ENCODE measurements around the gene BBS2.

Gene BBS2

DNA sequence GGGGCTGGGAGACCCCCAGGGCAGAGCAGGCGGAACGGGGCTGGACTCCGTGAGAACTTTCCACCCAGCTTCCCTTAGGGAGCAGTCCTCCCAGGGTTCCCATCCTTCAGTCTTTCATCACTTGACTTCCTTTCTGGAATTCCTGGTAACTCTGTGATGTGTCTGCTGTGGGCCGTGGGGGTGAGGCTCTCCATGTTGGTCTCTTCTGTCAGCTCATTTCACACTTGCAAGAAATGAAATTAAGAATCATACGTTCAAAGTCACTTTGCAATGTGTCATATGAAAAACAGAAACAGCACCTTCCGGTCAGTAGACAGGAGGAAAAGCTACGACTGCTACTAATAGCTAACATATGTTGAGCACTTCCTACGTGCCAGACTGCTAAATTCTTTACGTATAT lies 5.4 kb upstream of the BBS2 start:
- H3K4me3 ChIP-seq (ENCODE audit: insufficient read depth, low read depth, low read length), result no peak overlapping the region
- no peaks in the 10 kb centered on the region for H3K36me3 ChIP-seq (ENCODE audit: control insufficient read depth, insufficient read depth, low read length)
- H3K4me1 ChIP-seq (ENCODE audit: control insufficient read depth, insufficient read depth, low read length), result no peaks in the 10 kb centered on the region
- 93 to 94% methylated on average over 7 to 9 of the region's 9 CpGs for WGBS, 2 experiments
- no peak overlapping the region for H3K27ac ChIP-seq (ENCODE audit: insufficient read depth, low read depth, low read length, poor library complexity, severe bottlenecking)
- peaks cover 3% of the 10 kb centered on the region for H3K27me3 ChIP-seq (ENCODE audit: control insufficient read depth, insufficient read depth, low read length, poor library complexity, severe bottlenecking)
- no peaks in the 10 kb centered on the region for H3K9me3 ChIP-seq (ENCODE audit: control insufficient read depth, low read length)

DNA sequence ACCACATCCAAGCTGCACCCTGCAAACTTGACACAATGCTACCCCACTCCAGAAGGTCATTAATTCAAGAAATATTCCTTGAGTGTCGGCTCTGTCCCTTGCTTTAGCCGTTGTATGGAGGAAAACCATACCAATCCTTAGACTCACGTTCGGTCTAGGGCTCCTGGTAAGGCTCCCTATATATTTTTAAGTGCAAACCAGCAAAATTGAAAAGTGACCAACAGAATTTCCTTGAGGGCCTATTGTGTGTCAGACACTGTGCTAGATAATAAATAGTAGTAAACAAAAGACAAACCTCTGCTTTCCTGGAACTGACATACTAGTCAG lies 390 bp upstream of the BBS2 start:
- H3K4me3 ChIP-seq (ENCODE audit: insufficient read depth, low read depth, low read length), result peak overlapping the region; percentile 97
- no peaks in the 10 kb centered on the region for H3K36me3 ChIP-seq (ENCODE audit: control insufficient read depth, insufficient read depth, low read length)
- H3K27me3 ChIP-seq (ENCODE audit: control insufficient read depth, insufficient read depth, low read length, poor library complexity, severe bottlenecking), result no peaks in the 10 kb centered on the region
- H3K4me1 ChIP-seq (ENCODE audit: control insufficient read depth, insufficient read depth, low read length), result peaks cover 4% of the 10 kb centered on the region
- H3K27ac ChIP-seq (ENCODE audit: insufficient read depth, low read depth, low read length, poor library complexity, severe bottlenecking), result no peak overlapping the region
- 55 to 56% methylated on average over 4 of the region's 4 CpGs for WGBS, 2 experiments
- no peaks in the 10 kb centered on the region for H3K9me3 ChIP-seq (ENCODE audit: control insufficient read depth, low read length)

DNA sequence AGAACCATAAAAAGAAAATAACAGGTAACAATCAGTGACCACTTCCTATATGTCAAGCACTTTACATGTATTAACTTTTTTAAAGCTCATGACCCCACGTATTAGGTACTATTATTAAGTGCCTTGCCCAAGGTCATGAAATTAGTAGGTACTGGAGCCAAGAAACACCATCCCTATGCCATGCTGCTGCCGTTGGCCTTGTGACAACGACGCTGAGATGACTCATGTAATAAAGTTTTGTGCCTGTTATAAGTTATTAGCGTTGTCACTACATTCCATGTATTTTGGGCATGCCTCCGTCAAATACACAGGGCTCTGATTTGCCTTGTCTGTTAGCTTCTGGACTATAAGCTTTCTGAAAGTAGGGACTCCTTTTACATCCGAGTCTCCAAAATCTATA lies 1.4 kb downstream of the BBS2 start:
- 97 to 98% methylated on average over 6 to 7 of the region's 7 CpGs for WGBS, 2 experiments
- Histone ChIP-seq H3K4me3 (ENCODE audit: insufficient read depth, low read depth, low read length) (no peak overlapping the region), H3K36me3 (ENCODE audit: control insufficient read depth, insufficient read depth, low read length) (no peaks in the 10 kb centered on the region), H3K27me3 (ENCODE audit: control insufficient read depth, insufficient read depth, low read length, poor library complexity, severe bottlenecking) (no peaks in the 10 kb centered on the region), H3K27ac (ENCODE audit: insufficient read depth, low read depth, low read length, poor library complexity, severe bottlenecking) (no peak overlapping the region), H3K9me3 (ENCODE audit: control insufficient read depth, low read length) (no peaks in the 10 kb centered on the region), H3K4me1 (ENCODE audit: control insufficient read depth, insufficient read depth, low read length) (peaks cover 4% of the 10 kb centered on the region)

DNA sequence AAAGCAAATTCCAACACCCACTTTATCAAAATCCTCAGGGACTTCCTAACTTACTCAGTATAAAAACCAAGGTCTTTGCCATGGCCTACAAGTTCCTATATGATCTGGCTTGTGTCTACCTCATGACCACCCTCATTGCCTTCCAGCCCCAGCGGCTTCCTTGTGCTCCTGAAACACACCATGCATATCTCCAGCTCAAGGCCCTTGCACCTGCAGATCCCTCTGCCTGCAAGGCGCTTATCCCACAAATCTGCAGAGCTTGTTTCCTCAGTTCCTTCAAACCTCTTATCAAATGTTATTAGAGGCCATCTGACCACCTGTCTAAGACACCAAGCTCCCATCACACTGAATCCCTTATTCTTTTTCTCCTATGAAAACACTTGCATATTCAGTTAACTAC lies 2.6 kb downstream of the BBS2 start:
- H3K27me3 ChIP-seq (ENCODE audit: control insufficient read depth, insufficient read depth, low read length, poor library complexity, severe bottlenecking), result no peaks in the 10 kb centered on the region
- H3K27ac ChIP-seq (ENCODE audit: insufficient read depth, low read depth, low read length, poor library complexity, severe bottlenecking), result no peak overlapping the region
- 90 to 92% methylated on average over 2 of the region's 2 CpGs for WGBS, 2 experiments
- H3K4me1 ChIP-seq (ENCODE audit: control insufficient read depth, insufficient read depth, low read length), result peaks cover 4% of the 10 kb centered on the region
- H3K4me3 ChIP-seq (ENCODE audit: insufficient read depth, low read depth, low read length), result no peak overlapping the region
- H3K36me3 ChIP-seq (ENCODE audit: control insufficient read depth, insufficient read depth, low read length), result no peaks in the 10 kb centered on the region
- H3K9me3 ChIP-seq (ENCODE audit: control insufficient read depth, low read length), result no peaks in the 10 kb centered on the region

DNA sequence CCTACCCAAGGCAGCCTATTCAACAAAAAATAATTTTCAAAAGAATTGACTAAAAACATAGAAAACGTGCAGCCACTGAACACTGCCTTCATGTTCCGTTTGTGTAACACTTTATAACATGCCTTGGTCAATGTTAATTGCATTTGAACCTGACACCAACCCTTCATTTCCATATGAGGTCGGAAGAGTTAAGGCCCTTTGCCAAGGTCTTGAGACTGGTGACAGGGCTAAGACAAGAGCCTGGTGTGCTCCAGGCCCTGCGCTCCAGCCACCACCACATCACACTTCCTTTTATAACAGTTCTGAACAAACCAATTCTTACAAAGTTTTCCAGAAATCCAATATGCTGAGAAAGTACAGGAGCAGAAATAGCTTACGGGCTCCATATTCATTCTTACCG lies 4.2 kb downstream of the BBS2 start:
- peaks cover 2% of the 10 kb centered on the region for H3K9me3 ChIP-seq (ENCODE audit: control insufficient read depth, low read length)
- no peaks in the 10 kb centered on the region for H3K27me3 ChIP-seq (ENCODE audit: control insufficient read depth, insufficient read depth, low read length, poor library complexity, severe bottlenecking)
- H3K27ac ChIP-seq (ENCODE audit: insufficient read depth, low read depth, low read length, poor library complexity, severe bottlenecking), result no peak overlapping the region
- 88% methylated on average over 6 of the region's 6 CpGs for WGBS, 2 experiments
- peaks cover 2% of the 10 kb centered on the region for H3K36me3 ChIP-seq (ENCODE audit: control insufficient read depth, insufficient read depth, low read length)
- peaks cover 4% of the 10 kb centered on the region for H3K4me1 ChIP-seq (ENCODE audit: control insufficient read depth, insufficient read depth, low read length)
- H3K4me3 ChIP-seq (ENCODE audit: insufficient read depth, low read depth, low read length), result no peak overlapping the region

DNA sequence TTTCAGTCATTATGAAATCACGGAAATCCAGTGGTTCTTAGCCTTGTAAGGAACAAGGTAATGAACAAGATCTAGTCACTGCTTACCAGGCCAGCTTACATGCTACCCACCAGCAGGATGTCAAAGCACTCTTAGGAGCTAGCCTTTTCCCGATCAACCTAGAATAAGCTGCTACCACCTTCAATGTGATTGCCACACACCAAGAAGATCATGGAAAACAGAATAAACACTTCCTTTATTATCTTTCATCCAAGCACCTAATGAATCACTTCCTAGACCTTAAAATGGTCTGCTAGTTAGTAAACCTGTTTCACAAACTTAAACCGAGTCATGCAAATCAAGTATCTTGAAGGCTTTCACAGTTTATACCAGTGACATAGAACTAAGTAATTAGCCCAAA lies 5.0 kb downstream of the BBS2 start:
- 80 to 83% methylated on average over 3 of the region's 3 CpGs for WGBS, 2 experiments
- Histone ChIP-seq H3K36me3 (ENCODE audit: control insufficient read depth, insufficient read depth, low read length) (peaks cover 5% of the 10 kb centered on the region), H3K27ac (ENCODE audit: insufficient read depth, low read depth, low read length, poor library complexity, severe bottlenecking) (no peak overlapping the region), H3K4me1 (ENCODE audit: control insufficient read depth, insufficient read depth, low read length) (peaks cover 4% of the 10 kb centered on the region), H3K9me3 (ENCODE audit: control insufficient read depth, low read length) (peaks cover 2% of the 10 kb centered on the region), H3K27me3 (ENCODE audit: control insufficient read depth, insufficient read depth, low read length, poor library complexity, severe bottlenecking) (no peaks in the 10 kb centered on the region), H3K4me3 (ENCODE audit: insufficient read depth, low read depth, low read length) (no peak overlapping the region)

DNA sequence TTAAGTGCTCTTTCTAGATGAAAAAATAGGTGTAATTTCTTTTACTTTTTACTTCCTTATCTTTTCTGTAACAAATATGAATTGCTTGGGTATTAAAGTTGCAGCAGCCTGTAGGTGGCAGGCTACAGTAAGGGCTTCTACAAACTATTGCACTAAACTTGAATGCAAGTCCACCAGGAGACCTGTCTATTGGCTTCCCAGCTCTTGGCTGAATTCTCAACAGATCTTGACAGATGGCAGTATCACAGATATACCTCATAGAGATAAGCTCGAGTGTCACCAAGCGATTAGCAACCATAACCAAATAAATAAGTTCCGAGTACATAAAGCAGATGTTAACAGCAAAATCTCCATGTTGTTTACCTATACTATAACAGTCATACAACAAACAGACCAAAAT lies 5.9 kb downstream of the BBS2 start:
- Histone ChIP-seq H3K4me3 (ENCODE audit: insufficient read depth, low read depth, low read length) (no peak overlapping the region), H3K9me3 (ENCODE audit: control insufficient read depth, low read length) (peaks cover 2% of the 10 kb centered on the region), H3K27ac (ENCODE audit: insufficient read depth, low read depth, low read length, poor library complexity, severe bottlenecking) (no peak overlapping the region), H3K27me3 (ENCODE audit: control insufficient read depth, insufficient read depth, low read length, poor library complexity, severe bottlenecking) (no peaks in the 10 kb centered on the region), H3K4me1 (ENCODE audit: control insufficient read depth, insufficient read depth, low read length) (peaks cover 1% of the 10 kb centered on the region), H3K36me3 (ENCODE audit: control insufficient read depth, insufficient read depth, low read length) (peaks cover 7% of the 10 kb centered on the region)
- 76 to 80% methylated on average over 3 of the region's 3 CpGs for WGBS, 2 experiments

DNA sequence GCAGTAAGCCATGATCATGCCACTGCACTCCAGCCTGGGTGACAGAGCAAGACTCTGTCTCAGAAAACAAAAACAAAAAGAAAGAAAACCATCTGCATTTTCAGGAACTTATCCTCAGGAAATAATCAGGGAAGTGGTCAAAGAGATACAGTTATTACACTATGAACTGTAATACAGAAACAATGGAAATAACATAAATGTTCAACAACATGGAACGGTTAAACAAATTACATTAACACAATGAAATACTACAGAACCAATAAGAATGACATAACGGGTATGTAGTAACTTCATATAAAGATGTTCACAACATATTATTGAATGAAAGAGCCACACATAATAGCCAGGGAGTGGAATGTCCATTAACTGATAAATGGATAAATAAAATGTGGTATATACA lies 6.7 kb downstream of the BBS2 start:
- H3K27me3 ChIP-seq (ENCODE audit: control insufficient read depth, insufficient read depth, low read length, poor library complexity, severe bottlenecking), result no peaks in the 10 kb centered on the region
- H3K27ac ChIP-seq (ENCODE audit: insufficient read depth, low read depth, low read length, poor library complexity, severe bottlenecking), result no peak overlapping the region
- H3K9me3 ChIP-seq (ENCODE audit: control insufficient read depth, low read length), result peaks cover 2% of the 10 kb centered on the region
- H3K36me3 ChIP-seq (ENCODE audit: control insufficient read depth, insufficient read depth, low read length), result peaks cover 8% of the 10 kb centered on the region
- H3K4me1 ChIP-seq (ENCODE audit: control insufficient read depth, insufficient read depth, low read length), result no peaks in the 10 kb centered on the region
- WGBS, 2 experiments, result 94% methylated on average over 2 of the region's 2 CpGs; no CpG with 5 or more reads in 1 of the 2 experiments
- H3K4me3 ChIP-seq (ENCODE audit: insufficient read depth, low read depth, low read length), result no peak overlapping the region

DNA sequence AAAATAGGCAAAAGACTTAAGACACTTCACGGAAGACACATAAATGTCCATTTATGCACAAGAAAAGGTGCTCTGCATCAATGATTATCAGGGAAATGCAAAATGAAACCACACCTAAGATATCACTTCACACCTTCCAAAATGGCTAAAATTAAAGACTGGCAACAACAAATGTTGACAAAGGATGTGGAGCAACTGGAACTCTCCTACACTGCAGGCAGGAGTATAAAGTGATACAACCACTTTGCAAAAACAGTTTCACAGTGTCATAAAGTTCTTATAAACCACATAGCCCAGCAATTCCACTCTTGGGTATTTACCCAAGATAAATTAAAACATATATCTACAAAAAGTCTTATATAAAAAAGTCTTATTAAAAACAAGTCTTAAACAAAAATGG lies 7.8 kb downstream of the BBS2 start:
- no peaks in the 10 kb centered on the region for H3K4me1 ChIP-seq (ENCODE audit: control insufficient read depth, insufficient read depth, low read length)
- H3K9me3 ChIP-seq (ENCODE audit: control insufficient read depth, low read length), result peaks cover 2% of the 10 kb centered on the region
- 95 to 97% methylated on average over 1 of the region's 1 CpG for WGBS, 2 experiments
- H3K27ac ChIP-seq (ENCODE audit: insufficient read depth, low read depth, low read length, poor library complexity, severe bottlenecking), result no peak overlapping the region
- peaks cover 8% of the 10 kb centered on the region for H3K36me3 ChIP-seq (ENCODE audit: control insufficient read depth, insufficient read depth, low read length)
- no peaks in the 10 kb centered on the region for H3K27me3 ChIP-seq (ENCODE audit: control insufficient read depth, insufficient read depth, low read length, poor library complexity, severe bottlenecking)
- H3K4me3 ChIP-seq (ENCODE audit: insufficient read depth, low read depth, low read length), result no peak overlapping the region

DNA sequence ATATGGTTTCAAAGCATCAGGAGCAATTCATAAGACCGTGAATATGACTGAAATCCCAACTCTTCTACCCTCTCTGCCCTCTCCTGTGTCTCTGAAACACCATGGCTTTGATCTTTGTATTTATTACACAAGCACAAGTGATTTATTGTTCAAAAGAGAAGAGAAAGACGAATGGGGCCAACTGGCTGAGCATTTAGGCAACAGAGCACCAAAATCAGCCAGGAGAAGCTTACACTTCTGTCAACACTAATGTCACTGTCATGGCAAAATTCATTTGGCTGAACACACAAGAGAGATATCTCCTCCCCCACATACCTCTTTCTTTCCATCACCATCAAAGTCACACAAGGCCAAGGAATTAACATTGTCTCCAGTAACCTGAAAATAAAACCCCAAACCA lies 9.3 kb downstream of the BBS2 start:
- H3K9me3 ChIP-seq (ENCODE audit: control insufficient read depth, low read length), result peaks cover 2% of the 10 kb centered on the region
- H3K4me3 ChIP-seq (ENCODE audit: insufficient read depth, low read depth, low read length), result no peak overlapping the region
- H3K27me3 ChIP-seq (ENCODE audit: control insufficient read depth, insufficient read depth, low read length, poor library complexity, severe bottlenecking), result no peaks in the 10 kb centered on the region
- 87 to 92% methylated on average over 2 of the region's 2 CpGs for WGBS, 2 experiments
- H3K4me1 ChIP-seq (ENCODE audit: control insufficient read depth, insufficient read depth, low read length), result no peaks in the 10 kb centered on the region
- H3K27ac ChIP-seq (ENCODE audit: insufficient read depth, low read depth, low read length, poor library complexity, severe bottlenecking), result no peak overlapping the region
- peaks cover 8% of the 10 kb centered on the region for H3K36me3 ChIP-seq (ENCODE audit: control insufficient read depth, insufficient read depth, low read length)

DNA sequence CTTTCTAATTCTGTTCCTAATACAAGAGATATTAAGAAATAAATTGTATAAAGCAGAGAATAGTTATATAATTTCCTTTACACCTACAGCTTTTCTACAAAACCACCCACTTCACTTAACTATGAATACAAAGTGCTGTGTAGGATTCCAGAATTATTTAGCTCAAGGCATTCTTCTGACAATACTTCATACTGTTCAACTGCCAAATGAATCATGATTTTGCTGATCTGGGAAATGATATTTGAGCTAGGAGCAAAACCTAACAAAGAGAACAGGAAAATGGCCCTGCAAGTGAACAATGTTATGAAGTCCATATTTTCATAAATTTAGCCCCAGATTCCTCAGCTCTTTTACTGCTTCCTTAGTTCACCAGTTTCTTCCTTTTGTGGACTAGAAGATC lies 12.9 kb downstream of the BBS2 start:
- no peaks in the 10 kb centered on the region for H3K27me3 ChIP-seq (ENCODE audit: control insufficient read depth, insufficient read depth, low read length, poor library complexity, severe bottlenecking)
- H3K9me3 ChIP-seq (ENCODE audit: control insufficient read depth, low read length), result peaks cover 2% of the 10 kb centered on the region
- H3K27ac ChIP-seq (ENCODE audit: insufficient read depth, low read depth, low read length, poor library complexity, severe bottlenecking), result no peak overlapping the region
- H3K36me3 ChIP-seq (ENCODE audit: control insufficient read depth, insufficient read depth, low read length), result peaks cover 8% of the 10 kb centered on the region
- H3K4me3 ChIP-seq (ENCODE audit: insufficient read depth, low read depth, low read length), result no peak overlapping the region
- H3K4me1 ChIP-seq (ENCODE audit: control insufficient read depth, insufficient read depth, low read length), result no peaks in the 10 kb centered on the region
